ENCODE measurements around the gene MYH7.

Gene MYH7

DNA sequence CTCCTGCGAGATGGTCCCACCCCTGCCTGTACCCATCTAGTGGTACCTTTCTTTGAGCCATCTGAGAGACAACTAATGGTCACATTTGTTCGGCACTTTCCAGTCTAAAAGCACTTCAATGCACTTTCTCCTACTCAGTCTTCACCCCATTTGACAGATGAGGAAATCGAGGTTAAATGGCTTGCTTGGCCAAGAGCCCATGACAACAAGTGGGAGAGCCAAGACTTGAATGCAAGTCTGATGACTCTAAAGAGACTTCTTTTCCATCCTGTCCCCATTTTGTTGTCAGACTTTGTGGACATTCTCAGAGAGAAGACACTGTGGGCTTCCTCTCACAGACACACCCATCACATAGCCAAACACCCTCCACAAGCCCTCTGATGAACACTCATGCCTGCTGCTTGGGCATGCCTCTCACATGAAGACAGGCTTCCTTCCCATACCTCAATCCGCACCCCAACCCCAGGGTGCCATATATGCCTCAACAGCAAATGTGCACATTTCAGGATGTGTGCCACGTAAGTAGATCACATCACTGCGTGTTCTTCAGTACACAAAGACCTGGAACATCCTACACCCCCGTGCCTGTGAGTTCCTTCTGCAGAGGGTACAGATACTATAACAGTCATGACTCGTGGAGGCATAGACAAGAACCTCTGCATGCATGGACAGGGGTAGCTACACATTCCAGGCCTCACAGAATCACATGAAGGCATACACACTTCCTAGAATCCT, 805 bp downstream of the MYH7 start:
- TF ChIP-seq, protein P1, sequence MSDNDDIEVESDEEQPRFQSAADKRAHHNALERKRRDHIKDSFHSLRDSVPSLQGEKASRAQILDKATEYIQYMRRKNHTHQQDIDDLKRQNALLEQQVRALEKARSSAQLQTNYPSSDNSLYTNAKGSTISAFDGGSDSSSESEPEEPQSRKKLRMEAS (IDR thresholded peaks at IDR 0.05; ENCODE audit: low read depth, low read length) = no peak
- no peak for TF ChIP-seq CTCF (IDR thresholded peaks at IDR 0.05; ENCODE audit: low read depth, low read length)
- TF ChIP-seq MYC (IDR thresholded peaks at IDR 0.05; ENCODE audit: low read depth, low read length) = no peak
- no peak for TF ChIP-seq POLR2A (IDR thresholded peaks at IDR 0.05; ENCODE audit: extremely low read depth, insufficient read length)
- no peak overlapping the region for H3K4me3 ChIP-seq (ENCODE audit: low read depth, low read length)
- DNase-seq (ENCODE audit: low read depth) = no peak

DNA sequence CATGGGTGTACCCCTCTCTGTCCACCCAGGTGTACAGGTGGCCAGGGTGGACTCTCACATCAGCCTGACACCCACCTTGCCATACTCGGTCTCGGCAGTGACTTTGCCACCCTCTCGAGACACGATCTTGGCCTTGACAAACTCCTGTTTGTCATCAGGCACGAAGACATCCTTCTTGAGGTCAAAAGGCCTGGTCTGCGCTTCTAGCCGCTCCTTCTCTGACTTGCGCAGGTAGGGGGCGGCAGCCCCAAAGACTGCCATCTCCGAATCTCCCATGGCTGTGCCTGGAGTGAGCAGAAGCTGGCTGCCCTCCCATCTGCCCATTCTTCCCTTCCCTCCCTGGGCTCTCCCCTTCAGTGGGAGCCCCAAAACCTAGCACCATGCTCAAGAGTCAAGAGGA, 2.0 kb downstream of the MYH7 start:
- no peak overlapping the region for H3K4me3 ChIP-seq (ENCODE audit: low read depth, low read length)
- DNase-seq (ENCODE audit: low read depth) = no peak
- TF ChIP-seq MYC (IDR thresholded peaks at IDR 0.05; ENCODE audit: low read depth, low read length) (no peak), CTCF (IDR thresholded peaks at IDR 0.05; ENCODE audit: low read depth, low read length) (no peak), POLR2A (IDR thresholded peaks at IDR 0.05; ENCODE audit: extremely low read depth, insufficient read length) (no peak)
- TF ChIP-seq, protein P1 (IDR thresholded peaks at IDR 0.05; ENCODE audit: low read depth, low read length) = no peak

GRCh38 chr14:23432946-23433345, 2.5 kb downstream of the MYH7 start:
- no peak overlapping the region for H3K4me3 ChIP-seq (ENCODE audit: low read depth, low read length)
- no peak for TF ChIP-seq MYC (IDR thresholded peaks at IDR 0.05; ENCODE audit: low read depth, low read length)
- no peak for TF ChIP-seq POLR2A (IDR thresholded peaks at IDR 0.05; ENCODE audit: extremely low read depth, insufficient read length)
- TF ChIP-seq CTCF (IDR thresholded peaks at IDR 0.05; ENCODE audit: low read depth, low read length) = no peak
- no peak for DNase-seq (ENCODE audit: low read depth)

GRCh38 chr14:23432102-23432925, 3.1 kb downstream of the MYH7 start:
- H3K4me3 ChIP-seq (ENCODE audit: low read depth, low read length) = no peak overlapping the region
- DNase-seq (ENCODE audit: low read depth) = no peak
- TF ChIP-seq MYC (IDR thresholded peaks at IDR 0.05; ENCODE audit: low read depth, low read length) (no peak), CTCF (IDR thresholded peaks at IDR 0.05; ENCODE audit: low read depth, low read length) (no peak)
- TF ChIP-seq, protein P1 (IDR thresholded peaks at IDR 0.05; ENCODE audit: low read depth, low read length) = no peak

DNA sequence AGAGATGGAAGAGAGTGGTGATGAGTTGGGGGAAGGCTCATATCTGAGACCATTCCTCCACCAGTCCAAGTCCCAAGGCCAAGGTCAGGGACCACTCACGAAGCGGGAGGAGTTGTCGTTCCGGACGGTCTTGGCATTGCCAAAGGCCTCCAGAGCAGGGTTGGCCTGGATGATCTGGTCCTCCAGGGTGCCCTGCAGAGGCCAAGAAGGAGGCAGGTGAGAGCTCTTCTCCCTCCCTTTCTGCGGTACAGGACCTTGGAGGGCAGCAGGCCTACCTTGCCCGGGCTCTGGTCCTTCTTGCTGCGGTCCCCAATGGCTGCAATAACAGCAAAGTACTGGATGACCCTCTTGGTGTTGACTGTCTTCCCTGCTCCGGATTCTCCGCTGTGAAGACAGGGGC, 4.0 kb downstream of the MYH7 start:
- no peak overlapping the region for H3K4me3 ChIP-seq (ENCODE audit: low read depth, low read length)
- TF ChIP-seq CTCF (IDR thresholded peaks at IDR 0.05; ENCODE audit: low read depth, low read length) = no peak
- DNase-seq (ENCODE audit: low read depth) = no peak

All from NB4 (cell line).